ENCODE data around the gene TRABD. TPM values are rescaled to one million over a fixed set of nuclear protein-coding genes. Genes with fewer than 3 reads are reported as not detected.

The TRABD gene
- polyA plus RNA-seq, 1 of the 3 experiments (the other 2 are of a cell fraction), result 50.6 TPM

DNA sequence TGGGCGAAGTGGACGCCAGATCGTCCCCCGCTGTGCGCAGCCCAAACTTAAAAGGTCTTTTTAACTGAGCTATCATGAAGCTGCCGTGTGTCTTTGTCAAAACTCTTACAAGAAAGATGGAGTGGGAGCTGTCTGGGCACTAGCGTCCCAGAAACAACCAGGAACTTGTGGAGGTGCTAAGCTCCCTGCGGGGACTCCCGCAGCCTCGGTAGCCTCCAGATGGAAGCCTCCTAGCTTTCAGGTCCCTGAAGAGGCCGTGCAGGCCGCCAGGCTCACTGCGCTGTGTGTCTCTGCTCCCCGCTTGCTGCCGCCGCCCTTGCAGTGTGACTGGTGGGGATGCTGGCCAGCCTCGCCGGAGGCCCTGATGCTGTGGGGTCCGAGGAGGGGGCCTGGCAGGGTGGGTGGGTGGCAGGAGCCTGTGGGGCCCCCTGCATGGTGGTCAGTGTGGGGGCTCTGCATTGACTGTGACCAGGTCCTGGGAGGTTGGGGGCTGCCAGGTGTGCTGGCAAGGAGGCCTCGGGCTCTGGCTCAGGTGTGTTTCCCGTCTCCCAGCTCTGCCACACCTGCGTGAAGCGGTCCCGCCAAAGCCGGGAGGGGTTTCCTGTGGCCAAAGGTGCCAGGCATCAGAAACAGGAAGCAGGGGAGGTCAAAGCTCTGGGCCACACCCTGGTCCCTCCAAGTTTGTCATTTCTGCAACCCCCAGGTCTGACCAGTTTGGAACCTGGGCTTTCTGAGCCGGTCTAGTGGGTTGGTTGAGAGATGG lies 1.2 kb downstream of the TRABD start:
- 53% methylated on average over 9 of the region's 26 CpGs for WGBS (ENCODE audit: low lambda C conversion rate)
- TF ChIP-seq FOSL2 (IDR thresholded peaks at IDR 0.05; ENCODE audit: borderline replicate concordance, low read depth), result no peak
- TF ChIP-seq GATA2 (CRISPR knock-in tag; IDR thresholded peaks at IDR 0.05), result no peak
- TF ChIP-seq, protein P1, sequence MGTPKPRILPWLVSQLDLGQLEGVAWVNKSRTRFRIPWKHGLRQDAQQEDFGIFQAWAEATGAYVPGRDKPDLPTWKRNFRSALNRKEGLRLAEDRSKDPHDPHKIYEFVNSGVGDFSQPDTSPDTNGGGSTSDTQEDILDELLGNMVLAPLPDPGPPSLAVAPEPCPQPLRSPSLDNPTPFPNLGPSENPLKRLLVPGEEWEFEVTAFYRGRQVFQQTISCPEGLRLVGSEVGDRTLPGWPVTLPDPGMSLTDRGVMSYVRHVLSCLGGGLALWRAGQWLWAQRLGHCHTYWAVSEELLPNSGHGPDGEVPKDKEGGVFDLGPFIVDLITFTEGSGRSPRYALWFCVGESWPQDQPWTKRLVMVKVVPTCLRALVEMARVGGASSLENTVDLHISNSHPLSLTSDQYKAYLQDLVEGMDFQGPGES (IDR thresholded peaks at IDR 0.05; ENCODE audit: low read depth, low read length), result no peak
- no peak for TF ChIP-seq TEAD4 (IDR thresholded peaks at IDR 0.05; ENCODE audit: borderline replicate concordance, insufficient read depth)
- TF ChIP-seq, protein P2, sequence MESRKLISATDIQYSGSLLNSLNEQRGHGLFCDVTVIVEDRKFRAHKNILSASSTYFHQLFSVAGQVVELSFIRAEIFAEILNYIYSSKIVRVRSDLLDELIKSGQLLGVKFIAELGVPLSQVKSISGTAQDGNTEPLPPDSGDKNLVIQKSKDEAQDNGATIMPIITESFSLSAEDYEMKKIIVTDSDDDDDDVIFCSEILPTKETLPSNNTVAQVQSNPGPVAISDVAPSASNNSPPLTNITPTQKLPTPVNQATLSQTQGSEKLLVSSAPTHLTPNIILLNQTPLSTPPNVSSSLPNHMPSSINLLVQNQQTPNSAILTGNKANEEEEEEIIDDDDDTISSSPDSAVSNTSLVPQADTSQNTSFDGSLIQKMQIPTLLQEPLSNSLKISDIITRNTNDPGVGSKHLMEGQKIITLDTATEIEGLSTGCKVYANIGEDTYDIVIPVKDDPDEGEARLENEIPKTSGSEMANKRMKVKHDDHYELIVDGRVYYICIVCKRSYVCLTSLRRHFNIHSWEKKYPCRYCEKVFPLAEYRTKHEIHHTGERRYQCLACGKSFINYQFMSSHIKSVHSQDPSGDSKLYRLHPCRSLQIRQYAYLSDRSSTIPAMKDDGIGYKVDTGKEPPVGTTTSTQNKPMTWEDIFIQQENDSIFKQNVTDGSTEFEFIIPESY (IDR thresholded peaks at IDR 0.05; ENCODE audit: borderline replicate concordance, low read depth), result no peak
- TF ChIP-seq, protein P3, sequence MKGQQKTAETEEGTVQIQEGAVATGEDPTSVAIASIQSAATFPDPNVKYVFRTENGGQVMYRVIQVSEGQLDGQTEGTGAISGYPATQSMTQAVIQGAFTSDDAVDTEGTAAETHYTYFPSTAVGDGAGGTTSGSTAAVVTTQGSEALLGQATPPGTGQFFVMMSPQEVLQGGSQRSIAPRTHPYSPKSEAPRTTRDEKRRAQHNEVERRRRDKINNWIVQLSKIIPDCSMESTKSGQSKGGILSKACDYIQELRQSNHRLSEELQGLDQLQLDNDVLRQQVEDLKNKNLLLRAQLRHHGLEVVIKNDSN (IDR thresholded peaks at IDR 0.05; ENCODE audit: borderline replicate concordance, low read depth), result no peak
- TF ChIP-seq TAF1 (IDR thresholded peaks at IDR 0.05; ENCODE audit: borderline replicate concordance, low read depth, low read length), result no peak
- TF ChIP-seq FOXM1 (IDR thresholded peaks at IDR 0.05; ENCODE audit: low read depth), result no peak
- TF ChIP-seq, protein P4, sequence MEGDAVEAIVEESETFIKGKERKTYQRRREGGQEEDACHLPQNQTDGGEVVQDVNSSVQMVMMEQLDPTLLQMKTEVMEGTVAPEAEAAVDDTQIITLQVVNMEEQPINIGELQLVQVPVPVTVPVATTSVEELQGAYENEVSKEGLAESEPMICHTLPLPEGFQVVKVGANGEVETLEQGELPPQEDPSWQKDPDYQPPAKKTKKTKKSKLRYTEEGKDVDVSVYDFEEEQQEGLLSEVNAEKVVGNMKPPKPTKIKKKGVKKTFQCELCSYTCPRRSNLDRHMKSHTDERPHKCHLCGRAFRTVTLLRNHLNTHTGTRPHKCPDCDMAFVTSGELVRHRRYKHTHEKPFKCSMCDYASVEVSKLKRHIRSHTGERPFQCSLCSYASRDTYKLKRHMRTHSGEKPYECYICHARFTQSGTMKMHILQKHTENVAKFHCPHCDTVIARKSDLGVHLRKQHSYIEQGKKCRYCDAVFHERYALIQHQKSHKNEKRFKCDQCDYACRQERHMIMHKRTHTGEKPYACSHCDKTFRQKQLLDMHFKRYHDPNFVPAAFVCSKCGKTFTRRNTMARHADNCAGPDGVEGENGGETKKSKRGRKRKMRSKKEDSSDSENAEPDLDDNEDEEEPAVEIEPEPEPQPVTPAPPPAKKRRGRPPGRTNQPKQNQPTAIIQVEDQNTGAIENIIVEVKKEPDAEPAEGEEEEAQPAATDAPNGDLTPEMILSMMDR (IDR thresholded peaks at IDR 0.05), result no peak
- no peak for TF ChIP-seq ELF1 (IDR thresholded peaks at IDR 0.05)
- TF ChIP-seq, protein P5, sequence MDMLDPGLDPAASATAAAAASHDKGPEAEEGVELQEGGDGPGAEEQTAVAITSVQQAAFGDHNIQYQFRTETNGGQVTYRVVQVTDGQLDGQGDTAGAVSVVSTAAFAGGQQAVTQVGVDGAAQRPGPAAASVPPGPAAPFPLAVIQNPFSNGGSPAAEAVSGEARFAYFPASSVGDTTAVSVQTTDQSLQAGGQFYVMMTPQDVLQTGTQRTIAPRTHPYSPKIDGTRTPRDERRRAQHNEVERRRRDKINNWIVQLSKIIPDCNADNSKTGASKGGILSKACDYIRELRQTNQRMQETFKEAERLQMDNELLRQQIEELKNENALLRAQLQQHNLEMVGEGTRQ (IDR thresholded peaks at IDR 0.05; ENCODE audit: borderline replicate concordance, low read depth, low read length), result no peak
- no peak for TF ChIP-seq SIN3A (IDR thresholded peaks at IDR 0.05; ENCODE audit: borderline replicate concordance, low read depth, low read length)
- no peak for TF ChIP-seq RFX5 (IDR thresholded peaks at IDR 0.05; ENCODE audit: low read length)
- no peak for TF ChIP-seq NRF1 (IDR thresholded peaks at IDR 0.05; ENCODE audit: low read depth, low read length)
- TF ChIP-seq EP300 (IDR thresholded peaks at IDR 0.05; ENCODE audit: borderline replicate concordance in 1 of 2, low read depth in 1 of 2, low read length in 1 of 2), result no peak
- ChIA-PET CTCF (interaction anchor here (0.7 to 0.8 kb wide), 2 partner anchors 22 to 155 kb away, joined by 3 to 4 read pairs; no protein-coding TSS in a partner anchor), POLR2A (no interaction called here)
- peak overlapping the region; percentile 93 for H3K4me2 ChIP-seq
- H3K9ac ChIP-seq, result peak overlapping the region; percentile 71
- H3K4me1 ChIP-seq (ENCODE audit: control insufficient read depth in 1 of 2, insufficient read depth in 2 of 2, low read depth in 1 of 2, low read length in 1 of 2), result peaks cover 4 to 56% of the 10 kb centered on the region in 2 experiments; a peak in 2 of 4 replicates
- H3K36me3 ChIP-seq (replicated peaks in 1 of 2; ENCODE audit: control insufficient read depth in 1 of 2, insufficient read depth in 2 of 2, low read length in 1 of 2), result peaks cover 0 to 5% of the 10 kb centered on the region in 2 experiments
- H3K27me3 ChIP-seq (ENCODE audit: insufficient read depth), result no peaks in the 10 kb centered on the region
- no peaks in the 10 kb centered on the region for H3K9me3 ChIP-seq
- DNase-seq, result no peak
- no peaks in the 10 kb centered on the region for H3K9me2 ChIP-seq
- 0 out of 2 replicates have a peak, but pooled peaks cover 23% of the 10 kb centered on the region for H4K20me1 ChIP-seq (ENCODE audit: insufficient read depth)
- no peak overlapping the region for H2AFZ ChIP-seq (ENCODE audit: low read depth)
- no peaks in the 10 kb centered on the region for H3F3A ChIP-seq (replicated peaks; ENCODE audit: insufficient read depth)
- H3K4me3 ChIP-seq (ENCODE audit: low read depth in 2 of 2, low read length in 1 of 2), result peak overlapping the region; percentile 68 to 73
- no peak overlapping the region; a peak in 1 of 4 replicates for H3K27ac ChIP-seq (ENCODE audit: low read depth in 2 of 2, low read length in 1 of 2)
- peaks cover 57% of the 10 kb centered on the region for H3K79me2 ChIP-seq (ENCODE audit: insufficient read depth)

Data from SK-N-SH (cell line).